ENCODE measurements around the gene C5.
"Not testable (repeated sequence)": the region's sequence is repeated elsewhere in the genome, so short reads cannot be mapped to it uniquely, and the experiment has no call there.

The C5 gene

GRCh38 chr9:121050128-121050988 lies at the start of gene C5:
Gene C5, minus strand, starts transcription at chr9:121050275. Its CDS starts 29 bp downstream, at chr9:121050246.
- DNase-seq: no peak

- DNase-seq: no peak
Observed at GRCh38 chr9:121098567-121099198, 48.6 kb upstream of the C5 start.

- DNase-seq: no peak
Observed at GRCh38 chr9:121095057-121095456, 45.0 kb upstream of the C5 start.

- not testable (repeated sequence) for DNase-seq
Observed at GRCh38 chr9:121090743-121091142, 40.7 kb upstream of the C5 start.

DNA sequence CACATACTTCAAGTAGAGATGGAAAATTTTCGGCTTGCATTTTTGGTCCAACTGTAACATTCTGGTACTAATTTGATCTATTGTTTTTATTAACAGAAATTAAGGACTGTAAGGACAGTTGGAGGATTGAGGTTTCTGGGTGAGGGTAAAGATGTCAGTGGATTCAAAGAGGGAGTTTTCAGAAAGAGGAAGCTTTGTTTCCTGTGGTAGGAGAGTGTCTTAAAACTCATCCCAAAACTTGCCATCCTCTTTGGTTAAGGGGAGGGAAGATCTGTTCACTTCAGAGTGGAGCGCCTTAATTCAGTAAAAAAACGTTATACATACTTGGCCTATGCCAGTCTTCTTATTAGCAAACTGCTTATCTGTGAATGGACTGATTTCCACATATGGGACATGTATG lies 38.5 kb upstream of the C5 start:
- no peak for DNase-seq

DNA sequence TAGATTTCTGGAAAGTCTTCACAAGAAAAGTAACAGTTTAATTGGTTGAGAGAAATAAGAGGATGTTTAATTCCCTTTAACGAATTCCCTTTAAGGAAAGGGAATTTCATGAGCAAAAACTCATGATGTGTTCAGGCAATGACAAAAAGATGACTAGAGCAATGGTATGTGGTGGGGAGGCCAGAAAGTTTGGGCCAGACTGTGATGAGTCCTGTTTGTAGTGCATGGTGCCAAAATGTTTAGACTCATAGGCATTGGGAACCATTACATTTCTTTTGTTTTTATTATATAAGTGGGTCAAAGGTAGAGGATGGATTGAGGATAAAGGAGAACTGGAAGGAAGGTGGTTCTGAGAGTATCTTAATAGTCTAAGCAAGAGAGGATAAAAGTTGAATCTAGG lies 35.6 kb upstream of the C5 start:
- DNase-seq: no peak

DNA sequence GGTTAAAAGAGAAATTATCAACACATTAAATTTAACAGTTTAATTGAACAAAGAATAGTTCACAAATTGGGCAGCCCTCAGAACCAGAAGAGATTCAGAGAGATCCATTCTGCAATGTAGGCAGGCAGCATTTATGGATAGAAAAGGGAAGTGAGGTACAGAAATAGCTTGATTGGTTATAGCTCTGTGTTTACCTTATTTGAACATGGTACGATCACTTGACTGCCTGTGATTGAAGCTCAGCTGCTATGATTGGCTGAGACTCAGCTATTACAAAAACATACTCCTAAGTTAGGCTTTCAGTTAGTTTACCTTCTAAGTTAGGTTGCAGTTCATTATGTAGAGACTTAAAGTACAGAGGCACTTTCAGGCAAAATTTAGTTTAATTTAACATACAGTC lies 32.0 kb upstream of the C5 start:
- no peak for DNase-seq

DNA sequence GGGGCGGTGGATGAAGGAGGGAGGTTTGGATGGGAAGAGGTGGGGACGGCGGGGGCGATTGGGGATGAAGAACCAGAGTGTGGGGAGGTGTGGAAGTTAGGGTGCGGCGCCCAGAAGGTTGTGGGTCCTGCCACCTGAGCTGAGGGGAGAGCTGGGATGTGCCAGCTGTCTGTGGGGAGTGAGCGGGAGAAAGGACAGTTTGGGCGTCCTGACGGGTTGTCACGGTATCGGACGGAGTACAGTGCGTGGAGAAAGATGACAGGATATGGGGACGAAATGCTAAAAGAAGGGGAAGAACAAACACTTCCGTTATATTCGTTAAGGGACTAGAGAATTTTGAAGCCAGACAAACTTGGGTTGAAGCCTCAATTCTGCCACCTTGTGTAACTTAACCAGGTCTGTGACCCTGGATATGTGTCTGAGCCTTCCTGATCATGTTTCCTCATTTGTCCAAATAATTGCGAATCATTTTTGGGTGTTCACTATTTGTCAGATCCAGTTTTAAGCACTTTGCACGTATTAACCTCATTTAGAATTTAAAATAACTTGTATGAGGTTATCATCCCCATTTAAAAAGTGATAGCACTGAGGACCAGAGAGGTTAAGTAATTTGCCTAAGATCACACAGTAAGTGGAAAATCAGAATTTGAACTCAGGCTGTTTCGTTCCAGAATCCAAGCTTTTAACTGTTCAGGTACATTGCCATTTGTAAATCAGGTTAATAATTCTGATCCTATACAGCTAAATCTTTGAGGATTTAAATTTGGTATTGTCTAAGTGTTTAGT lies 25.4 kb upstream of the C5 start:
- peak; percentile 50 for DNase-seq

DNA sequence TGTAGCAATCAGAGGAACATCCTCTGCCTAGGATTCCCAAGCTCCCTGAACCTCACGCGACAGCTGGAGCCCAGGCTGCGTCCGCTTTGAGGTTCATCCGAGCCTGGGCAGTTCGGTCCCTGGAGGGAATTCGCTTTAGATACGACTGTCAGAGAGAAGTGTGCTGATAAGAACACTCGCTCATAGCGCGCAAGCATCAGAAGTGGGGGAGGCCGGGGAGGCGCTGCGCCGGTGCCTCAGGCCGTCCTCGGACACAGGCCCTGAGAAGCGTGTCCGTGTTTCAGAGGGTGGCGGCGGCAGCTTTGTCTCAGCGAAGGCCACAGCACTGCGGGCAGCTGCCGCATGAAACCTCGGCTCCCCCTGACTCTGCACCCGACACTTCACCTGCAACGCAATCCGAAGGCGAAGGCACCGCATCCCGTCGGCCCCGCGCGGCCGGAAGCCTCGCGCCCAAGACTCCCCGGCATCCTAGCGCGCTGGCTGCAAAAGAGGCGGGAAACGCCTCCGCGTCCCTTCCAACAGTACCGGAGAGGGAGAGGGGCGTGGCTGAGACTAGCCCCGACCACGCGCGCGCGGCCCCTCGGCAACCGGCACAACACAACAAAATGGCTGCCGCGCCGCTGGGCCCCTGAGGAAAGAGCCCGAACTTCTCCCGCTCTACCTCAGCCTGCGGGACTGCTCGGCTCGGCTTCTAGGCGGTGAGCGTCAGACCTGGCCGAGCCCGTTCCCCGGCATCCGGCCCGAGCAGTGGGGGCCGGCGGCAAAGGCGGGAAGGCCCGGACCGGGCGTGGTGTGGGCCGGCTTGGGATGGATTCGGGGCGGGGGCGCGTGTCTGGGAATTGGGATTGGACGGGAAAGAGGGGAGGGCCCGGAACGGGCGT lies 24.5 kb upstream of the C5 start, which contains the start of gene CNTRL:
CNTRL (plus strand) TSS at position 586 of the 881 bp plus-strand sequence. CDS start 13,372 bp downstream, outside the sequence.
- peak; percentile 73 for DNase-seq

DNA sequence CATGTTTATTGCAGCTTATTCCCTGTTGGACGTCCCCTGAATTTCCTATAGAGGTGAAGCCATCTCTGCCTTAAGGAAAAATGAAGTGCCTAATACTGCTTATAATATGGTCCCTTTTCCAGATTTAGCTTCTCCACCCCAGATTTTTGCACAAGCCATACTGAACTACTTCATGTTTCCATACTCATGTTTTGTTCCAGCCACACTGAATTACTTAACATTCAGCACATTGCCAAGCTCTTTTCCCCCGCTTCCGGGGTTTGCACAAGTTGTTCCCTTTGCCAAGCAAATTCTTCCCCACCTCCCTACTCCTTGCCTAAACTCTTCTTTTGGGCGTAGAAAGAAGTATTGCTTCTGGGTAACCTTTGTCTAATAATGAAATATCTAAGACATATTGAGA lies 23.0 kb upstream of the C5 start:
- DNase-seq: no peak

GRCh38 chr9:121071756-121072421 lies 21.8 kb upstream of the C5 start:
- peak; percentile 2 for DNase-seq

DNA sequence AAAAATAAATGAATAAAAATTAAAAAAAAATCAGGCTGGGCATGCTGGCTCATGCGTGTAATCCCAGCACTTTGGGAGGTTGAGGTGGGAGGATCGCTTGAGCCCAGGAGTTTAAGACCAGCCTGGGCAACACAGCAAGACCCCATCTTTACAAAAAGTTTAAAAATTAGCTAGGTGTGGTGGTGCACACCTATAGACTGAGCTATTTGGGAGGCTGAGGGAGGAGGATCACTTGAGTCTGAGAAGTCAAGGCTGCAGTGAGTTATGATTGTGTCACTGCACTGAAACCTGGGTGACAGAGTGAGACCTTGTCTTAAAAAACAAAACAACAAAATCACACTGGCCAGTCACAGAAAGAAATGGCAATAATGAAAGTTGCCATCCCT lies 21.3 kb upstream of the C5 start:
- no peak for DNase-seq

DNA sequence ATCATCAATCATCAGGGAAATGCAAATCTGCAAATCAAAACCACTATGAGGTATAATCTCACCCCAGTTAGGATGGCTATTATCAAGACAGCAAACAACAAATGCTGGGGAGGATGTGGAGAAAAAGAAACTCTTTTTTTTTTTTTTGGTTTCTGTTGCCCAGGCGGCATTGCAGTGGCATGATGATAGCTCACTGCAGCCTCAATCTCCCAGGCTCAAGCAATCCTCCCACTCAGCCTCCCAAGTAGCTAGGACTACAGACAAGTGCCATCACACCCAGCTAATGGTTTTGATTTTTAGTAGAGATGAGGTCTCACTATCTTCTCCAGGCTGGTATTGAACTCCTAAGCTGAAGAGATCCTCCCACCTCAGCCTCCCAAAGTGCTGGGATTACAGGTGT lies 19.3 kb upstream of the C5 start:
- no peak for DNase-seq

DNA sequence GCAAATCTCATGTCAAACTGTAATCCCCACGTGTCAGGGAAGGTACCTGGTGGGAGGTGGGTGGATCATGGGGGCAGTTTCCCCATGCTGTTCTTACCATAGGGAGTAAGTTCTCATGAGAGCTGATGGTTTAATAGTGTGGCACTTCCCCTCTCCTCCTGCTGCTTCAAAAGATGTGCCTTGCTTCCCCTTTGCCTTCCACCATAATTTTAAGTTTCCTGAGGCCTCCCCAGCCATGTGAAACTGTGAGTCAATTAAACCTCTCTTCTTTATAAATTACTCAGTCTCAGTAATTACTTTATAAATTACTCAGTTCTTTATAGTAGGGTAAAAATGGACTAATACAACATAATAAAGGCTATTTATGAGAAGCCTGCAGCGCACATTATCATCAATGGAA lies 17.6 kb upstream of the C5 start:
- no peak for DNase-seq

DNA sequence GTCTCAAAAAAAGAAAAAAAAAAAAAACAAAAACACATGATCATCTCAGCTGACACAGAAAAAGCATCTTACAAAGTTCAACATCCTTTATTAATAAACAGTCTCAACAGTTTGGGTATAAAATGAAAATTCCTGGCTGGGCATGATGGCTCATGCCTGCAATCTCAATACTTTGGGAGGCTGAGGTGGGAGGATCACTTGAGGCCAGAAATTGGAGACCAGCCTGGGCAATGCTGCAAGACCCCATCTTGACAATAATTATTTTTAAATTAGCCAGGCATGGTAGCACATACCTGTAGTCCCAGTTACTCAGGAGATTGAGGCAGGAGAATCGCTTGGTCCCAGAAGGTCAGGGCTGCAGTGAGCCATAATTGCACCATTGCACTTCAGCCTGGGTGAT lies 16.8 kb upstream of the C5 start:
- no peak for DNase-seq

GRCh38 chr9:121059998-121060636 lies 10.0 kb upstream of the C5 start:
- peak; percentile 11 for DNase-seq

GRCh38 chr9:121059513-121059912 lies 9.4 kb upstream of the C5 start:
- DNase-seq: no peak

- no peak for DNase-seq
Observed at GRCh38 chr9:121057821-121058220, 7.7 kb upstream of the C5 start.

DNA sequence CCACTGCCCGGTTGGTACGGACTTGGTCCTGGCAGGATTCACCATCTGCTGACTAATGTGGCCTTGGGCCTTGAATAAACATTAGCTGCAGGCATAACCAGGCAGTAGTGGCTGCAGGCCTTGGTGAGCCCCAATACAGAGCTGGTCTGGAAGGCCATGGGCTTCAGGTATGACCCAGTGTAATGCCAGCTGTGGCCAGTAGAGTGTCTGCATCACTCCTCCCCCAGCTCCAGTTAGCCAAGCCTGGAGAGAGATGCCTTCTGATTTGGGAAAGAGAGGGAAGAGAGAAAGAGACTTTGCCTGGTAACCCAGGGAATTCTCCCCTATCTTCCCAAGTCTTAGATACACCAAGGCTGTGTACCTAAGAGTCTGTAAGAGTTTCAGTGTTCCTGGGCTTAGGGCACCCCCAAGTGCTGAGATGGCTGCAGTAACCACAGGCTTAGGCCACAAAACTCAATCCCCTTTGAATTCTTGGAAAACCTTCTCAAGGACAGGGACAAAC lies 5.6 kb upstream of the C5 start:
- DNase-seq: no peak

GRCh38 chr9:121053544-121053943 lies 3.5 kb upstream of the C5 start:
- no peak for DNase-seq

DNA sequence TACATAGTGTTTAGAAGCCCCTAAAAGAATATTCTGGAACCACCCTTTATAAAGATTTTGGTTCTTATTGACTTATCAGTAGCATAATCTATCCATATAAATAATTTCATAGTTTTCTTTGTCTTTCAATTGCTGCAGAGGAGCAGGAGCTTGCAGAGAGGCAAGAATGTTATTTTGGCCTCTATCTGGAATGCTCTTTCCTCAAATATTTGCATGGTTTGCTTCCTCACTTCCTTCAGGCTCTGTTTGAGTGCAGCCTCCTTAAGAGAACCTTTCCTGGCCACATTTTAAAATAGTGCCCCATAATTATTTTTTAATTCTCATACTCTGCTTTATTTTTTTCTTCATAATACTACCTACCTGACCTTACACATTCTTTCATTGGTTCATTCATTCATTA lies 1.5 kb downstream of the C5 start:
- no peak for DNase-seq
